NCI-H128 (cell line): ENCODE results near the gene MICB.

Experiments
- DNase-seq: peaks from one replicate; lab custom pipeline; 2025; ENCODE audit not compliant: unreplicated experiment; lab: John Stamatoyannopoulos, UW

Gene MICB

DNA sequence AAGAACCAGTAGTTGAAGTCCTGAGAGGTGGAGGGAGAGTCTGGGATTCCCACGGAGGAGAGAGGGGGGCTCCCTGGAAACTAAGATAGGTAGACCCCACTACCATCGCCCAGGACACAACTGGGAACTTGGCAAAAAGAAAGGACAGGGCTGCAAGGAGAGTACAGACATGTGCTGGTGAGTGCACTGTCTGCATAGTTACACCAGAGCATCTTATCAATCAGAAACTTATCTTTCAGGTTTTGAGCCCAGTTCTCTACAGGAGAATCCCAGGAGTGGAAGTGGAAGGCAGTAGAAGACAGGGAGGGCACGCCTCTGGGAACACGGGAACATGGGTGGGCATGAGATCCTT, 61.6 kb downstream of the MICB start:
- DNase-seq, result no peak

DNA sequence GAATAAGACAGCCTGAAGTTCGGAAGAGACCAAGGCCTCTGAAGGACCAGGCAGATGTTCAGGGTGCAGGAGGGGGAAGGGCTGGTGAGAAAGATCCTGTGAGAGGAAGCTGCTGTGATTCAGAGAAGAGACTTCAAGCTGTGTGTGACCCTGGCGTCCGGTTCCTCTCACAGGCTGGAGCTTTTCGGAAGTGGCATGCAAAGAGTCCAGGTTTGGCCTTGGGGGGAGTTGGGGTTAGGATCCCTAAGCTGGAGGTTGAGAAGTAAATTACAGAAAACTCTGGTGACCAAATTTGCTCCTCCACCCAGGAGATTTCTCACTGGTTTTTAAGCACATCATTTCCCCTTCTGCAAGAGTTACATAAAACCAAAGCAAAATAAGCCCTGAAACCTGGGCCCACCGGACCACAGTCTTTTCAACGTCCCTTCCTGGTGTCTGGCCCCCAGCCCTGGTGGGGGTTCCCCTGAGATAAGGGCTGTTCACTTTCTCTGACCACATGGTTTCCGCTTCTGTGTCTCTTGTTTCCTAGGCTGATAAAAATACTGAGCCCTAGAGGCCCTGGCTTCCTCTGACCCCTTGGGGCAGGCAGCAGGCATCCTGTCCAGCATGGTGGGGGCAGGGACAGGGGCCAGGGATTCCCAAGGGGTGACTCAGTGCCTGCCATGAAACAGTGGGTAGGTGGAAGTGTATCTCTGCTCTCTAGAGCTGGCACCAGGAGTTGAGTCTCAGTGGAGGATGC, 62.2 kb downstream of the MICB start:
- DNase-seq, result no peak

DNA sequence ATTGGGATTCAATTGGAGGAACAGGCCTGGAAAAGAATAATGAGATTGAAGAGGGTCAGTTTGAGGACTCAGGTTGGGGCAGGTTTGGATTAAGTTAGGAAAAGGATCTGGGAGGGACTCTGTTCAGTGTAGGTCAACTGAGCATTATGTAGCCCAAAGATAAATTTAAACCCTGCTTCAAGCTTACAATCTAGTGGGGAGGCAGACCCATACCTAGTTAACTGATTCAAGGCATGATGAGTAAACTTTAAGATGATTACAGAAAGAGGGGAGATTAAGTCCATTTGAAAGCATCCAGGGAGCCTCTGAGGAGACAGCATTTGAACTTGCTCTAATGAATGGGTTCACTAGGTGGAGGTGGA, 62.7 kb downstream of the MICB start:
- DNase-seq, result no peak
